NOMO-1 treated with DMSO at 0.1 percent for 48 hours (cell line): Measurements from ENCODE around the gene LIN28B.
"Not testable (repeated sequence)": the region's sequence is repeated elsewhere in the genome, so short reads cannot be mapped to it uniquely, and the experiment has no call there.

Experiments
- DNase-seq: peaks from one replicate; lab custom pipeline; 2025; ENCODE audit not compliant: unreplicated experiment; lab: John Stamatoyannopoulos, UW

Gene LIN28B

GRCh38 chr6:104956731-104957294 lies at the start of gene LIN28B:
Gene LIN28B, plus strand, starts transcription at chr6:104957107. Its CDS starts 144 bp downstream, at chr6:104957251.
- DNase-seq, result no peak

- no peak for DNase-seq
Observed at GRCh38 chr6:104908031-104908887, 48.6 kb upstream of the LIN28B start.

- DNase-seq, result no peak
Observed at GRCh38 chr6:104908888-104909525, 47.9 kb upstream of the LIN28B start.

- no peak for DNase-seq
Observed at GRCh38 chr6:104921896-104922295, 35.0 kb upstream of the LIN28B start.

- no peak for DNase-seq
Observed at GRCh38 chr6:104928141-104928540, 28.8 kb upstream of the LIN28B start.

GRCh38 chr6:104929353-104929752 lies 27.6 kb upstream of the LIN28B start:
- DNase-seq, result no peak

- no peak for DNase-seq
Observed at GRCh38 chr6:104930939-104931338, 26.0 kb upstream of the LIN28B start.

GRCh38 chr6:104936766-104937535 lies 20.0 kb upstream of the LIN28B start:
- no peak for DNase-seq

- no peak for DNase-seq
Observed at GRCh38 chr6:104940238-104940892, 16.5 kb upstream of the LIN28B start.

GRCh38 chr6:104940893-104941728 lies 15.8 kb upstream of the LIN28B start:
- no peak for DNase-seq

GRCh38 chr6:104941729-104942091 lies 15.2 kb upstream of the LIN28B start:
- DNase-seq, result no peak

GRCh38 chr6:104943781-104944180 lies 13.1 kb upstream of the LIN28B start:
- no peak for DNase-seq

- no peak for DNase-seq
Observed at GRCh38 chr6:104949206-104949605, 7.7 kb upstream of the LIN28B start.

GRCh38 chr6:104951677-104952076 lies 5.2 kb upstream of the LIN28B start:
- no peak for DNase-seq

GRCh38 chr6:104952911-104953399 lies 4.0 kb upstream of the LIN28B start:
- no peak for DNase-seq

GRCh38 chr6:104953400-104954189 lies 3.3 kb upstream of the LIN28B start:
- DNase-seq, result not testable (repeated sequence)

- DNase-seq, result no peak
Observed at GRCh38 chr6:104954190-104954797, 2.6 kb upstream of the LIN28B start.

- no peak for DNase-seq
Observed at GRCh38 chr6:104955491-104955890, 1.4 kb upstream of the LIN28B start.
